GM12875 (cell line): Measurements from ENCODE around the gene COMMD7.
"Not testable (repeated sequence)": the region's sequence is repeated elsewhere in the genome, so short reads cannot be mapped to it uniquely, and the experiment has no call there.

Experiments used
- H3K4me3 ChIP-seq: one replicate; pipeline ENCODE4 v1.5.1; 2011; ENCODE audit warnings: low read depth, low read length, control low read depth
- TF ChIP-seq, protein P1 (sequence below): IDR thresholded peaks from 2 replicates; pipeline ENCODE4 v1.5.1; 2011; ENCODE audit warnings: low read depth, mild to moderate bottlenecking, control low read depth, inconsistent platforms, low read length, moderate library complexity, borderline replicate concordance; ENCODE audit not compliant: insufficient read depth

COMMD7 gene

GRCh38 chr20:32737371-32738223 lies 5.7 kb downstream of the COMMD7 start:
- TF ChIP-seq, protein P1, sequence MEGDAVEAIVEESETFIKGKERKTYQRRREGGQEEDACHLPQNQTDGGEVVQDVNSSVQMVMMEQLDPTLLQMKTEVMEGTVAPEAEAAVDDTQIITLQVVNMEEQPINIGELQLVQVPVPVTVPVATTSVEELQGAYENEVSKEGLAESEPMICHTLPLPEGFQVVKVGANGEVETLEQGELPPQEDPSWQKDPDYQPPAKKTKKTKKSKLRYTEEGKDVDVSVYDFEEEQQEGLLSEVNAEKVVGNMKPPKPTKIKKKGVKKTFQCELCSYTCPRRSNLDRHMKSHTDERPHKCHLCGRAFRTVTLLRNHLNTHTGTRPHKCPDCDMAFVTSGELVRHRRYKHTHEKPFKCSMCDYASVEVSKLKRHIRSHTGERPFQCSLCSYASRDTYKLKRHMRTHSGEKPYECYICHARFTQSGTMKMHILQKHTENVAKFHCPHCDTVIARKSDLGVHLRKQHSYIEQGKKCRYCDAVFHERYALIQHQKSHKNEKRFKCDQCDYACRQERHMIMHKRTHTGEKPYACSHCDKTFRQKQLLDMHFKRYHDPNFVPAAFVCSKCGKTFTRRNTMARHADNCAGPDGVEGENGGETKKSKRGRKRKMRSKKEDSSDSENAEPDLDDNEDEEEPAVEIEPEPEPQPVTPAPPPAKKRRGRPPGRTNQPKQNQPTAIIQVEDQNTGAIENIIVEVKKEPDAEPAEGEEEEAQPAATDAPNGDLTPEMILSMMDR: no peak
- H3K4me3 ChIP-seq: no peak overlapping the region

GRCh38 chr20:32731882-32732266 lies 11.4 kb downstream of the COMMD7 start:
- TF ChIP-seq, protein P1: no peak
- H3K4me3 ChIP-seq: no peak overlapping the region

DNA sequence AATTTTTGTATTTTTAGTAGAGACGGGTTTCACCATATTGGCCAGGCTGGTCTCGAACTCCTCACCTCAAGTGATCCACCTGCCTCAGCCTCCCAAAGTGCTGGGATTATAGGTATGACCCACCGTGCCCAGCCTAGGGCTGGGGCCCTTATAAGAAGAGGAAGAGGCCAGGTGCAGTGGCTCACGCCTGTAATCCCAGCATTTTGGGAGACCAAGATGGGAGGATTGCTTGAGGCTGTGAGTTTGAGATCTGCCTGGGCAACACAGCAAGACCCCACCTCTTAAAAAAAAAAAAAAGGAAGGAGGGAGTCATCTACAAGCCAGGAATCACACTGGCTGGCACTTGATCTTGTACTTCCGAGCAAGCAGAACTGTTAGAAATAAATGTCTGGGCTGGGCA lies 13.9 kb downstream of the COMMD7 start:
- H3K4me3 ChIP-seq: not testable (repeated sequence)

- not testable (repeated sequence) for H3K4me3 ChIP-seq
These were observed 14.8 kb downstream of the COMMD7 start for GRCh38 chr20:32728435-32728834.

DNA sequence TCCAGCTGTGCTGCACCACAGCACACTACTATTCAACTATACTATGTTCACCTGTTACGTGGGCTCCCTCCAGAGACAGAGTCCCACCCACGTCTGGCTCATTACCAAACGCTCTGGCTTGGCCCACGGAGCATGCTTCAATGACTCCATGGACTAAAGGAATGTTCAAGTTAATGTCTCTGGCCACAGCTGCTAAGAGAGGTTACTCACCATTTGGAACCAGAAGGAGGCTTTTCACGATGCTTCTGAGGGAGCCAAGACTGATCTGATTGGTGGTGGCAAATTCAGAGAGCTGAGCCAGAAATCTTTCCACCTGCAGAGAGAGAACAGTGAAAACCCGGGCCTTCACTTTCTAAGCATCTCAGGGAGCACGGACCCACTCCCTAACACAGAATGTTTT lies 15.6 kb downstream of the COMMD7 start:
- TF ChIP-seq, protein P1: no peak
- H3K4me3 ChIP-seq: no peak overlapping the region

GRCh38 chr20:32718749-32719348 lies 24.4 kb downstream of the COMMD7 start:
- TF ChIP-seq, protein P1: no peak
- no peak overlapping the region for H3K4me3 ChIP-seq

GRCh38 chr20:32711346-32711745 lies 31.9 kb downstream of the COMMD7 start:
- TF ChIP-seq, protein P1: no peak

GRCh38 chr20:32709632-32710121 lies 33.6 kb downstream of the COMMD7 start:
- TF ChIP-seq, protein P1: no peak
- no peak overlapping the region for H3K4me3 ChIP-seq

More at GRCh38 chr20:32711346-32711745, 31.9 kb downstream of the COMMD7 start:
- no peak overlapping the region for H3K4me3 ChIP-seq

GRCh38 chr20:32709029-32709631 lies 34.1 kb downstream of the COMMD7 start:
- H3K4me3 ChIP-seq: not testable (repeated sequence)
